HCT116 (cell line): ENCODE measurements around the gene CFAP54.

ENCODE experiments used
- CTCF ChIP-seq, 3 experiments: fragments of 200-600 bp in 1 of 3; sonication (generic) in 1 of 3; IDR thresholded peaks in 2 of 3; conservative IDR thresholded peaks in 1 of 3; 2 replicates each; pipeline ENCODE4 v1.5.1; 2012 to 2017; ENCODE audit warnings: low read depth in 2 of 3, low read length in 2 of 3, antibody characterized with exemption in 1 of 3, borderline replicate concordance in 1 of 3, control low read depth in 1 of 3, mild to moderate bottlenecking in 1 of 3, mixed read lengths in 1 of 3, mixed run types in 1 of 3, moderate library complexity in 1 of 3; ENCODE audit not compliant: insufficient read depth in 1 of 3
- ELF1 ChIP-seq: IDR thresholded peaks from 2 replicates; pipeline ENCODE4 v1.6.1; 2012; ENCODE audit warnings: low read depth, borderline replicate concordance
- EZH2 ChIP-seq: fragments of 200-600 bp; sonication (generic); IDR thresholded peaks from 2 replicates; pipeline ENCODE4 v1.6.1; 2017; ENCODE audit warnings: antibody characterized with exemption, mixed run types
- EZH2phosphoT487 ChIP-seq: fragments of 200-600 bp; IDR thresholded peaks from 2 replicates; pipeline ENCODE4 v1.6.1; 2018; ENCODE audit warnings: antibody characterized with exemption, borderline replicate concordance
- POLR2A ChIP-seq: IDR thresholded peaks from 2 replicates; pipeline ENCODE4 v1.7.0; 2011; ENCODE audit warnings: borderline replicate concordance; ENCODE audit not compliant: insufficient read depth, insufficient read length; ENCODE audit errors: extremely low read depth
- POLR2AphosphoS5 ChIP-seq: IDR thresholded peaks from 2 replicates; pipeline ENCODE4 v1.6.1; 2011; ENCODE audit warnings: mild to moderate bottlenecking, low read depth, low read length, moderate library complexity
- RAD21 ChIP-seq: IDR thresholded peaks from 2 replicates; pipeline ENCODE4 v1.6.1; 2012; ENCODE audit warnings: low read depth, mild to moderate bottlenecking
- SRF ChIP-seq: IDR thresholded peaks from 2 replicates; pipeline ENCODE4 v1.6.1; 2012; ENCODE audit warnings: low read depth
- YY1 ChIP-seq: IDR thresholded peaks from 2 replicates; pipeline ENCODE4 v1.6.1; 2011; ENCODE audit warnings: low read length, low read depth, moderate library complexity, mild to moderate bottlenecking; ENCODE audit not compliant: insufficient replicate concordance; ENCODE audit errors: extremely low read depth
- ZFX ChIP-seq: fragments of 450-650 bp; IDR thresholded peaks from 2 replicates; pipeline ENCODE4 v1.6.1; 2017
- ZNF274 ChIP-seq: fragments of 200-500 bp; sonication (Bioruptor generic); IDR thresholded peaks from 2 replicates; pipeline ENCODE4 v1.6.1; 2014; ENCODE audit warnings: mild to moderate bottlenecking, low read depth, low read length, inconsistent platforms
- TF ChIP-seq, protein P1 (sequence below): IDR thresholded peaks from 2 replicates; pipeline ENCODE4 v1.6.1; 2012; ENCODE audit warnings: low read depth
- TF ChIP-seq, protein P2 (sequence below): IDR thresholded peaks from 2 replicates; pipeline ENCODE4 v1.6.1; 2011; ENCODE audit warnings: mild to moderate bottlenecking, low read length, moderate library complexity; ENCODE audit not compliant: insufficient replicate concordance; ENCODE audit errors: extremely low read depth
- TF ChIP-seq, protein P3 (sequence below): IDR thresholded peaks from 2 replicates; pipeline ENCODE4 v1.6.1; 2012

- TF ChIP-seq RAD21 (no peak), POLR2AphosphoS5 (no peak), CTCF (IDR thresholded peaks at IDR 0.05 in 2 of 3, conservative IDR thresholded peaks at IDR 0.05 in 1 of 3; ENCODE audit: borderline replicate concordance in 1 of 3, insufficient read depth in 1 of 3, low read depth in 2 of 3, low read length in 2 of 3) (no peak), POLR2A (no peak), SRF (no peak), EZH2 (no peak), YY1 (no peak), ELF1 (no peak), EZH2phosphoT487 (no peak), ZNF274 (no peak), ZFX (no peak)
- TF ChIP-seq, protein P1, sequence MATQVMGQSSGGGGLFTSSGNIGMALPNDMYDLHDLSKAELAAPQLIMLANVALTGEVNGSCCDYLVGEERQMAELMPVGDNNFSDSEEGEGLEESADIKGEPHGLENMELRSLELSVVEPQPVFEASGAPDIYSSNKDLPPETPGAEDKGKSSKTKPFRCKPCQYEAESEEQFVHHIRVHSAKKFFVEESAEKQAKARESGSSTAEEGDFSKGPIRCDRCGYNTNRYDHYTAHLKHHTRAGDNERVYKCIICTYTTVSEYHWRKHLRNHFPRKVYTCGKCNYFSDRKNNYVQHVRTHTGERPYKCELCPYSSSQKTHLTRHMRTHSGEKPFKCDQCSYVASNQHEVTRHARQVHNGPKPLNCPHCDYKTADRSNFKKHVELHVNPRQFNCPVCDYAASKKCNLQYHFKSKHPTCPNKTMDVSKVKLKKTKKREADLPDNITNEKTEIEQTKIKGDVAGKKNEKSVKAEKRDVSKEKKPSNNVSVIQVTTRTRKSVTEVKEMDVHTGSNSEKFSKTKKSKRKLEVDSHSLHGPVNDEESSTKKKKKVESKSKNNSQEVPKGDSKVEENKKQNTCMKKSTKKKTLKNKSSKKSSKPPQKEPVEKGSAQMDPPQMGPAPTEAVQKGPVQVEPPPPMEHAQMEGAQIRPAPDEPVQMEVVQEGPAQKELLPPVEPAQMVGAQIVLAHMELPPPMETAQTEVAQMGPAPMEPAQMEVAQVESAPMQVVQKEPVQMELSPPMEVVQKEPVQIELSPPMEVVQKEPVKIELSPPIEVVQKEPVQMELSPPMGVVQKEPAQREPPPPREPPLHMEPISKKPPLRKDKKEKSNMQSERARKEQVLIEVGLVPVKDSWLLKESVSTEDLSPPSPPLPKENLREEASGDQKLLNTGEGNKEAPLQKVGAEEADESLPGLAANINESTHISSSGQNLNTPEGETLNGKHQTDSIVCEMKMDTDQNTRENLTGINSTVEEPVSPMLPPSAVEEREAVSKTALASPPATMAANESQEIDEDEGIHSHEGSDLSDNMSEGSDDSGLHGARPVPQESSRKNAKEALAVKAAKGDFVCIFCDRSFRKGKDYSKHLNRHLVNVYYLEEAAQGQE: no peak
- TF ChIP-seq, protein P2, sequence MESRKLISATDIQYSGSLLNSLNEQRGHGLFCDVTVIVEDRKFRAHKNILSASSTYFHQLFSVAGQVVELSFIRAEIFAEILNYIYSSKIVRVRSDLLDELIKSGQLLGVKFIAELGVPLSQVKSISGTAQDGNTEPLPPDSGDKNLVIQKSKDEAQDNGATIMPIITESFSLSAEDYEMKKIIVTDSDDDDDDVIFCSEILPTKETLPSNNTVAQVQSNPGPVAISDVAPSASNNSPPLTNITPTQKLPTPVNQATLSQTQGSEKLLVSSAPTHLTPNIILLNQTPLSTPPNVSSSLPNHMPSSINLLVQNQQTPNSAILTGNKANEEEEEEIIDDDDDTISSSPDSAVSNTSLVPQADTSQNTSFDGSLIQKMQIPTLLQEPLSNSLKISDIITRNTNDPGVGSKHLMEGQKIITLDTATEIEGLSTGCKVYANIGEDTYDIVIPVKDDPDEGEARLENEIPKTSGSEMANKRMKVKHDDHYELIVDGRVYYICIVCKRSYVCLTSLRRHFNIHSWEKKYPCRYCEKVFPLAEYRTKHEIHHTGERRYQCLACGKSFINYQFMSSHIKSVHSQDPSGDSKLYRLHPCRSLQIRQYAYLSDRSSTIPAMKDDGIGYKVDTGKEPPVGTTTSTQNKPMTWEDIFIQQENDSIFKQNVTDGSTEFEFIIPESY: no peak
- TF ChIP-seq, protein P3, sequence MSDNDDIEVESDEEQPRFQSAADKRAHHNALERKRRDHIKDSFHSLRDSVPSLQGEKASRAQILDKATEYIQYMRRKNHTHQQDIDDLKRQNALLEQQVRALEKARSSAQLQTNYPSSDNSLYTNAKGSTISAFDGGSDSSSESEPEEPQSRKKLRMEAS: no peak
Observed at GRCh38 chr12:96510306-96510764, 21.0 kb downstream of the CFAP54 start.
